Gastroesophageal sphincter (tissue), 3 donors: ENCODE data around the gene PGGT1B.

ENCODE experiments used
- CTCF ChIP-seq, 4 experiments: fragments of 200-600 bp in 2 of 4; fragments of 450-650 bp in 2 of 4; sonication (generic) in 1 of 4; IDR thresholded peaks; one replicate each; pipeline ENCODE4 v1.5.1; 2017 to 2019; ENCODE audit warnings: antibody characterized with exemption in 4 of 4, mild to moderate bottlenecking in 2 of 4, moderate library complexity in 2 of 4
- EP300 ChIP-seq: sonication (generic); formaldehyde crosslinking; IDR thresholded peaks from one replicate; pipeline ENCODE4 v1.6.1; 2017; ENCODE audit warnings: antibody characterized with exemption, mild to moderate bottlenecking
- POLR2A ChIP-seq, 2 donors: fragments of 450-650 bp; IDR thresholded peaks; one replicate each; pipeline ENCODE4 v1.6.1; 2017; ENCODE audit warnings: antibody characterized with exemption in 2 of 2, mild to moderate bottlenecking in 2 of 2, moderate library complexity in 1 of 2

DNA sequence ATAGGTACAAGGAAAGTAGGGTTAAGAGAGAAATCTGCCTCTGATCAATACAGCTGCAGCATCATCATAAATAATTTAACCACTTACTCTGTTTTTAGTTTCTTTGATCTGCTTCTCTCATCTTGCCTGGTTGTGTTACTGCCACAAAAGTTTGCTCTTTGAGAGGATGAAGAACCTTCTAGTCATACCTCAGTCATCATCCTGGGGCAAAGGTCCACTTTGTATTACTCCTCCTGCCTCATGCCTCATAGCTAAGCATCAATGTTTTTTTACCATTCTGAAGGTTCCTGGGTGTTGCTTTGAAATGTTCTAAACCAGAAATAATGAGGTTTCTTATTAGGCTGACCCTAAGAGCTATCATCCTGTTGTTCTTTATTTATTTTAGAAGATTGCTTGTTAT is 75.9 kb downstream of the PGGT1B start:
- no peak for TF ChIP-seq CTCF (IDR thresholded peaks at IDR 0.05)
- TF ChIP-seq EP300, result no peak
- no peak for TF ChIP-seq POLR2A (IDR thresholded peaks at IDR 0.05)
